Activated CD4-positive, alpha-beta T cell treated with anti-CD3 and anti-CD28 coated beads, Interleukin-2, amount 10 ng/mL, durations not matched to agents 24 days and 14 days (primary cell): ENCODE results near the gene UNC13A. TPM values are rescaled to one million over a fixed set of nuclear protein-coding genes. Genes with fewer than 3 reads are reported as not detected.
"Not testable (repeated sequence)": the region's sequence is repeated elsewhere in the genome, so short reads cannot be mapped to it uniquely, and the experiment has no call there.

Experiments used
- DNase-seq: peaks from one replicate; pipeline ENCODE4 v3.0.0; 2022
- H3K27ac Mint-ChIP-seq: one replicate; pipeline ENCODE4 v1.8.0; 2022; ENCODE audit warnings: mild to moderate bottlenecking, mixed read lengths
- H3K27me3 Mint-ChIP-seq: one replicate; pipeline ENCODE4 v1.8.0; 2022; ENCODE audit warnings: mixed read lengths
- H3K36me3 Mint-ChIP-seq: one replicate; pipeline ENCODE4 v1.8.0; 2022; ENCODE audit warnings: low read depth, mild to moderate bottlenecking, mixed read lengths
- H3K4me1 Mint-ChIP-seq: one replicate; pipeline ENCODE4 v1.8.0; 2021; ENCODE audit warnings: mixed read lengths
- H3K4me3 Mint-ChIP-seq: one replicate; pipeline ENCODE4 v1.8.0; 2022; ENCODE audit warnings: mild to moderate bottlenecking, moderate library complexity, mixed read lengths
- H3K9me3 Mint-ChIP-seq: one replicate; pipeline ENCODE4 v1.8.0; 2021; ENCODE audit warnings: mixed read lengths
- intact Hi-C: fragments of 100-400 bp; cut with micrococcal nuclease; formaldehyde crosslinking; loops from one replicate; pipeline ENCODE4 v1.15.1; 2023
- total RNA-seq: library from RNA; stranded (reverse); gene quantifications from 2 replicates; pipeline ENCODE4 v1.2.3, GENCODE V29; 2022

Gene UNC13A
- total RNA-seq, 1 donor from 2014 or later = 0.02 TPM

DNA sequence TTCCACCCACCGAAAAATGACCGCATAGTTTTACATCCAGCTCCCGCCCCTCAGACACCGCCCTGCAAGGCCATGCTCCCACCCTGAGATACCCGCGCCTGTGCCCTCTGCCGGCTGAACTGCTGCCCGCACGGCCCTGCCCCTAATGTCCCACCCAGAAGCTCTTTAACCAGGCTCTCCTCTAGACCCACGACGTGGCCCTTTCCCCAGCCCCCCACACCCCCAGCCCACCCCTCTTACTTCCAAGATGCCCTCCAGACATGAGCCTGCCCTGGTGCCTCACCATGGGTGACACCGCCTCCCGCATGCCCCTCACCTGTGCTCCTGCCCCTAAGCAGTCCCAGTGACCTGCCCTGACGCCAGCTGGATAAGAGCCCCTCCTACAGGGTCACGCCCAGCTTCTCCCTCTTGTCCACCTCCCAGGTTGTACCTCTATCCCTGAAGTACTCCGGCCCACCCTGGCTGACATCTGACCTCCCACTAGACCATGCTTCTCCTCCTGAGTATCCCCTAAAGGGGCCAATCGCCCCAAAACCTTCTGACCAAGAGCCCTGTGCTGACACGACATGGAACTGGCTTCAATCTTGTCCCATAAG lies 81.5 kb downstream of the UNC13A start:
- H3K9me3 Mint-ChIP-seq = peaks cover 5% of the 10 kb centered on the region
- intact Hi-C loops = no loop called here
- no peak for DNase-seq
- H3K36me3 Mint-ChIP-seq = peaks cover 2% of the 10 kb centered on the region
- H3K27ac Mint-ChIP-seq = peak overlapping the region; percentile 73
- H3K4me3 Mint-ChIP-seq = peak overlapping the region; percentile 76
- peaks cover 27% of the 10 kb centered on the region for H3K27me3 Mint-ChIP-seq
- peaks cover 7% of the 10 kb centered on the region for H3K4me1 Mint-ChIP-seq

DNA sequence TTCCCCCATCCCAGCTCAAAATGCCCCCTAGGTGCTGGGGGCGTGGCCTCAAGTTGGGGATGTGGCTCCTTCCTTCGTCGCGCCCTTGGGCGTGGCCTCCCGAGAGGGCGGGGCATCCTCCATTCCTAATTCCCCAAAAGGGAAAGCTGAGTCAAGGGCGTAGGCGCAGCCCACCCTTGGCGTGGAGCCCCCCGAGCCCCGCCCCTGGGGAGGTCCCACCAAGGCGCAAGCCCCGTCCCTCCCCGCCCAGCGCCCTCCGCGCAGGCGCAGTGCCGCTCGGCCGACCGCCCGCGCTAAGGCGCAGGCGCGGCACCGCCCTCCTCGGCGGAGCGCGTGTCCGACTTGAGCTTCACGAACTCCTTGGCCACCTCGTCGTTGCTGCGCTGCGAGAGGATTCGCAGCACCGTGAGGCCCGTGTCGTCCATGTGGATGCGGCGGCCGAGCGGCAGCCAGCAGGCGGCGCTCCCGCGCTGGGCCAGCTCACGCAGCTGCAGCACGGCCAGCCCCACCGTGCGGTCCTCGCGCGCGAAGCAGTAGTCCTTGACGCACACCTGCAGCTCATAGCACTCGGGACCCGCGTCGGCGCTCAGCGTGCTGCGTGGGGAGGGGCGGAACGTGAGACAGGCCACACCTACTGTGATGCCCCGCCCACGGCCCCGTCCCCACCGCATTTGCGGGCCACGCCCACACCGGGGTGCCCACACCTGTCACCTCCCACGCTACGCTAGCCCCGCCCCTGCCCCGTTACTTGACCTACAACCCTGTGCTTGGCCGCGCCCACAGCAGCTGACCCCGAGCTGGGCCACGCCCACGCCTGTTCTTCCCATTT lies 82.2 kb downstream of the UNC13A start:
- Mint-ChIP-seq H3K4me3 (peak overlapping the region; percentile 76), H3K27me3 (peaks cover 34% of the 10 kb centered on the region), H3K27ac (peak overlapping the region; percentile 73), H3K4me1 (peaks cover 7% of the 10 kb centered on the region), H3K9me3 (peaks cover 5% of the 10 kb centered on the region), H3K36me3 (peaks cover 2% of the 10 kb centered on the region)
- DNase-seq = peak; percentile 93
- intact Hi-C loops = no loop called here

DNA sequence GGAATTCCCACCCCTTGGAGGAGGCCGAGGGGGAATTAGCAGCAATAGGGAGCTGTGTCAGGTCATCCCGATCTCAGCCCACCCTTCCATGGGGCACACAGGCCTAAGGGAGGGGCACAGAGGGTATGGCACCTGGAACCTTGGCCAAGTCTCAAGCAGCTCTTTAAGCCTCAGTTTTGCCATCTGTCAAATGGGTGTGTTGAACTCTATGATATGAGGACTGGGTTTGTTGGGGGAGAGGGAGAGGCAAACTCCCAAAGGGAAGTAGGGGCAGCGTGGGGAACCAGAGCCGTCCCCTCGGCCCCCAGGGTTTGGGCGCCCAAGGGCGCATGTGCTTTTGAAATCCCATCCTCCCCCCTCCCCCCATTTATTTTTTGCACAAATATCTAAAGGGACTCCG lies 83.0 kb downstream of the UNC13A start:
- Mint-ChIP-seq H3K27me3 (peaks cover 35% of the 10 kb centered on the region), H3K27ac (no peak overlapping the region), H3K9me3 (peaks cover 5% of the 10 kb centered on the region), H3K4me1 (peaks cover 7% of the 10 kb centered on the region), H3K36me3 (peaks cover 2% of the 10 kb centered on the region), H3K4me3 (peak overlapping the region; percentile 11)
- intact Hi-C loops = no loop called here
- no peak for DNase-seq

DNA sequence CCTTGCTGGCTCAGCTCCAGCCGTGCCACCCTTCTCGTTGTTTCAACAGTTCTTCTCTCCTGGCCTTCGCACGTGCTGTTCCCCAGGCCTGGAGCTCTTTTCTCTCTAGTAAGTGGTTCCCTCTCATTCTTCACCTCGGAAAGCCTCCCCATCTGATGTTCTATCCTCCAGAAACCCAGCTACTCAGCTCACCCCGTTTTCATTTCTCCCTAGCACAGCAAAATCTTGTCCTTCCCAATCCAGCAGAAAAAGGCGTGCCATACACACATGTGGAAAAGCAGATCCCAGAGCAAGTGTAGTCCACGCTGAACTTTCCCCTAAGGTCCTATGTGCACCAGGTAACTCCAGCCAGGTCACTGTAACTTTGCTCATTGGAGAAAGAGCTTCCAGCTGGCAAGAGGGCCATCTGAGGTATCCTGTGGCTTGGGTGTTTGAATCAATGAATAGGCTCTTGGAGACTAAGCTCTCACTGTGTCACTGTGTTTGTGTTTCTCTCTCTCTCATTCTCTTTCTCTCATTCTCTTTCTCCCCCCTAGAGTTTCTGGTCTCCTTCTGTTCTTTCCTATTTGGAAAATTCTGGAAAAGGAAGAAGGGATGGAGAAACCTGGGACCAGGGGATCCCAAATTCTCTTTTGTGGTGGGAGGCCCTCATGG lies 83.7 kb downstream of the UNC13A start:
- Mint-ChIP-seq H3K9me3 (peaks cover 4% of the 10 kb centered on the region), H3K4me3 (no peak overlapping the region), H3K36me3 (peaks cover 2% of the 10 kb centered on the region), H3K27me3 (peaks cover 35% of the 10 kb centered on the region), H3K4me1 (peaks cover 7% of the 10 kb centered on the region), H3K27ac (no peak overlapping the region)
- intact Hi-C loops = no loop called here
- DNase-seq = no peak

DNA sequence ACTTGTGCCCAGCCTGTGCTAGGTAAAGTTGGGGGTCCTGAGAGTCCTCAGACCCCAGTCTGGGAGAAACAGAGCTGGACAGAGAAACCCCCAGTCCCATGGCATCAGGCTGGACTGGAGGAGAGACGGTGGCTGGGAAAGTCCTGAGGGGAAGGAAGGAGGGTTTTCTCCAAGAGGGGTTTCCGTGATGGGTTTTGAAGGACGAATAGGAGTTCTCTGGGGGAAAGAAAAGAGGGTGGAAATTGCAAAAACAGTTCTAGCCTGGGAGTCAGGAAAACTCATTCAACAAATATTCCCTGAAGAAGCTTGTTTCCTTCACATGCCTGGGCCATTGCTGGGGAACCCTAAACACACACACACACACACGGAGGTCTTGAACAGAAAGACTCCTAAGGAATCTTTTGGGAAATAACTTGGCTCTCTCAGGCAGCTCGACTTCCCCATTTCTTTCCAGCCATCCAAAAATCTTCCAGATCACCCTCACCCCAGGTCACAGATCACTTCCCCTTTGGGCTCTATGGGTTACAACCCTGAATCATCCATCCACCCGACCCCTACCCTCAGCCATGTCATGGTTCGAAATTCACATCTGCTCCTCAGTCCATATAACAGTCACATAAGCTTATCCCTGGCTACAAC lies 85.2 kb downstream of the UNC13A start:
- H3K9me3 Mint-ChIP-seq = no peaks in the 10 kb centered on the region
- H3K27me3 Mint-ChIP-seq = peaks cover 35% of the 10 kb centered on the region
- H3K36me3 Mint-ChIP-seq = peaks cover 2% of the 10 kb centered on the region
- H3K27ac Mint-ChIP-seq = no peak overlapping the region
- H3K4me3 Mint-ChIP-seq = no peak overlapping the region
- intact Hi-C loops = no loop called here
- H3K4me1 Mint-ChIP-seq = peaks cover 7% of the 10 kb centered on the region
- DNase-seq = no peak

DNA sequence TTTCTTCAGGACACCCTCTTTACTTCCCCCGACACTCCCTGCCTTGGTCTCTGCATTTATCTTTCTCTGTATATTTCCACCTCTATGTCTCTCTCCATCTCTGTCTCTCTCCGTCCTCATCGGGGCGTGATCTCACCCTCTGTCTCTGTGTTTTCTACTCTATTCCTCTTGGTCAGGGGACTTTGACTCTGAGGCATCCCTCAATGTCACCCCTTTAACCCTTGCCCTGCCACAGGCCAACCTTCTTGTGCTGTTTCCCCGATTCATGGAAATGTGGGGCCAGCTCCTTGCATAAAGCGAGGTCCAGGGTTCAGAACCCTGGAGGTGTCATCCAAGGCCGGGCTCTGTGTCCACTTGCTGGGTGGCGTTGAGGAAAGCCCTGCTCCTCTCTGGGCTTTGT lies 85.9 kb downstream of the UNC13A start:
- peaks cover 7% of the 10 kb centered on the region for H3K4me1 Mint-ChIP-seq
- H3K27ac Mint-ChIP-seq = no peak overlapping the region
- no peaks in the 10 kb centered on the region for H3K9me3 Mint-ChIP-seq
- intact Hi-C loops = no loop called here
- no peak overlapping the region for H3K4me3 Mint-ChIP-seq
- peaks cover 2% of the 10 kb centered on the region for H3K36me3 Mint-ChIP-seq
- H3K27me3 Mint-ChIP-seq = peaks cover 35% of the 10 kb centered on the region
- DNase-seq = no peak

DNA sequence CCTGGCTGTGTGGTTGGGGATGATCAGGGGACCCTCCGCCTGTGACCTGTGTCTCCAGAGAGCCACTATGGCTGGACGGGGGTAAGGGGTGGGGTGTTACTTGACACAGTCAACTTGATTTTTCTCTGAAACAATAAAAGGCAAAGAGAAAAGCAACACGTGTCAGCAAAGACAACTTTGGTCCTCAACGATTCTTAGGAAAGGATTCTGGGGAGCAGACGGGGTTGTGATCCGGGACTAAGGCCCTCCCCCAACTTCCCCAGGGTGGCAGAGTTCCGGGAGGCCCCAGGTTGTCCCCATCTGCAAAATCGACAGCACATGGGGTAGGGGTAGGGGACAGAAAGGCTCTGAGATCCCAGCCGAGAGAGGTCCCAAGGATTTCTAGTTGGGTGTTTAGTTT lies 86.5 kb downstream of the UNC13A start:
- H3K4me3 Mint-ChIP-seq = no peak overlapping the region
- H3K27me3 Mint-ChIP-seq = peaks cover 32% of the 10 kb centered on the region
- H3K9me3 Mint-ChIP-seq = no peaks in the 10 kb centered on the region
- DNase-seq = no peak
- no peak overlapping the region for H3K27ac Mint-ChIP-seq
- H3K36me3 Mint-ChIP-seq = no peaks in the 10 kb centered on the region
- intact Hi-C loops = no loop called here
- peaks cover 4% of the 10 kb centered on the region for H3K4me1 Mint-ChIP-seq

DNA sequence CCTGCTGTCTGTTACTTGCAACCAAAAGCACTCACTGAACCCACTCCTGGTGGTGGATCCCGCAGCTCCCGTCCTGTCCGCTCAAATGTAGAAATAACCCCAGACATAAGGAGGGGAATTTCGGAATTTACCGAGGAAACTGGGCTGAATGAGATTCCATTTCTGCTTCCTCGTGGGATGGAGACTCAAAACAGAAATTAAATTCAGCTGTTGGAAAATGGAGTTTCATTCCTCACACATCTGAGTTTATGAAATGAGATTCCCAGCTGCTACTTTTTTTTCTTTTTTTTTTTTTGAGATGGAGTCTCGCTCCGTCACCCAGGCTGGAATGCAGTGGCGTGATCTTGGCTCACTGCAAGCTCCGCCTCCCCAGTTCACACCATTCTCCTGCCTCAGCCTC lies 88.4 kb downstream of the UNC13A start:
- H3K36me3 Mint-ChIP-seq = no peaks in the 10 kb centered on the region
- intact Hi-C loops = no loop called here

DNA sequence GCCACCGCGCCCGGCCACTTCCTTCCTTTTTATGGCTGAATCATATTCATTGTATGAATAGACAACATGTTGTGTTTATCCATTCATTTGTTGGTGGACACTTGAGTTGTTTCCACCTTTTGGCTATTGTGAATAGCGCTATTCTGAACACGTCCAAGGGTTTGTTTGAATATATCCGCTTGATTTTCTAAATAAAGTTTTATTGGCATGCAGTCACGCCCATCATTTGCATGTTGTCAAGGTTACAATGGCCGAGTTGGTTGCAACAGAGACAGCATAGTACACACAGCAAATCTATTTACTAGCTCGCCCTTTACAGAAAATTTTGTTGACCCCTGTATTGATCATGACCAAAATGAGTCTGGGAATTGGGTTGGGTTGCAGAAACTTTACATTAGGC lies 89.2 kb downstream of the UNC13A start:
- no peak for DNase-seq
- peaks cover 23% of the 10 kb centered on the region for H3K27me3 Mint-ChIP-seq
- H3K9me3 Mint-ChIP-seq = no peaks in the 10 kb centered on the region
- no peak overlapping the region for H3K4me3 Mint-ChIP-seq
- intact Hi-C loops = no loop called here
- no peaks in the 10 kb centered on the region for H3K4me1 Mint-ChIP-seq
- H3K27ac Mint-ChIP-seq = no peak overlapping the region
- H3K36me3 Mint-ChIP-seq = no peaks in the 10 kb centered on the region

More for the DNA sequence above, 88.4 kb downstream of the UNC13A start:
- no peak for DNase-seq
- no peaks in the 10 kb centered on the region for H3K4me1 Mint-ChIP-seq
- no peak overlapping the region for H3K4me3 Mint-ChIP-seq
- no peaks in the 10 kb centered on the region for H3K9me3 Mint-ChIP-seq
- no peak overlapping the region for H3K27ac Mint-ChIP-seq
- peaks cover 31% of the 10 kb centered on the region for H3K27me3 Mint-ChIP-seq

DNA sequence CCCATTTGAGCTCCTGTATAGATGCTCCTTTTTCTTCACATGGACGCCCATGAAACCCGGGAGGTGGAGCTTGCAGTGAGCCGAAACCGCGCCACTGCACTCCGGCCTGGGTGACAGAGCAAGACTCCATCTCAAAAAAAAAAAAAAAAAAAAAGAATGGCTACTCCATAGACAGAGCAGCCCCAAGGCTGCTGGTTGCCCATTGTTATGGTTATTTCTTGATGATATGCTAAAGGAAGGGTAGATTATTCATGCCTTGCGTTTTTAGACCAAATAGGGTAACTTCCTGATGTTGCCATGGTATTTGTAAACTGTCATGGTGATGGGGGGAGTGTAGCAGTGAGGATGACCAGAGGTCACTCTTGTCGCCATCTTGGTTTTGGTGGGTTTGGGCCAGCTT lies 90.1 kb downstream of the UNC13A start:
- H3K27ac Mint-ChIP-seq, H3K9me3 Mint-ChIP-seq, H3K4me3 Mint-ChIP-seq, H3K4me1 Mint-ChIP-seq, intact Hi-C loops, DNase-seq, H3K36me3 Mint-ChIP-seq: not testable (repeated sequence)
- H3K27me3 Mint-ChIP-seq = peaks cover 21% of the 10 kb centered on the region

DNA sequence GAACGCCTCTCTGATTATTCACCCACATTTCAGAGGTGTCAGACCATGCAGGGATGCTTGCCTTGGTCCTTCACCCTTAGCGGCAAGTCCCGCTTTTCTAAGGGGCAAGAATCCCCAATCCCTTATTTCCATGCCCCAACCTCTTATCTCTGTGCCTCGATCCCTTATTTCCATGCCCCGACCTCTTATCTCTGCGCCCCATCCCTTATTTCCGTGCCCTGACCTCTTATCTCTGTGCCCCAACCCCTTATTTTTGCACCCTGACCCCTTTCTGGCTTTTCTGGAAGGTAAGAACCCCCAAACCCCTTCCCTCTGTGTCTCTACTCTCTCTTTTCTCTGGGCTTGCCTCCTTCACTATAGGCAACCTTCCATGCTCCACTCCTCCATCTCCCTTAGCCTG lies 93.9 kb downstream of the UNC13A start:
- H3K36me3 Mint-ChIP-seq, intact Hi-C loops, H3K27ac Mint-ChIP-seq, H3K4me1 Mint-ChIP-seq, DNase-seq, H3K27me3 Mint-ChIP-seq, H3K4me3 Mint-ChIP-seq, H3K9me3 Mint-ChIP-seq: not testable (repeated sequence)

DNA sequence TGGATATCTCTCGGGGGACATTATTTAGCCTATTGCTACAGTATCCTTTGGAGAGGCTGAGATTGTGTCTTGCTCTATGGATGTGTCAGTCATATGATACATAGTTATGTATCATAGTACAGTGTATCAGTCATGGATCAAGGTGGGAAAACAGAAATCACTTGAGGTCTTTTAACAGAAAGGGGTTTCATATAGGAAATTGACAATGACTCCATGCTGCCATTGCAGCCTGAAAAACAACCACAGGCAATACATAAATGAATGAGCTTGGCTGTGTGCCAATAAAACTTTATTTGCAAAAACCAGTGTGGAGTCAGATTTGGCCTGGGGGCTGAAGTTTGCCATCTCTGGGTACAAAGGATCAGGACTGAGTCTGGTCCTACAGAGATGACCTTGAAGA lies 97.3 kb downstream of the UNC13A start:
- intact Hi-C loops = no loop called here
- no peak overlapping the region for H3K27ac Mint-ChIP-seq
- no peak for DNase-seq
- no peaks in the 10 kb centered on the region for H3K9me3 Mint-ChIP-seq
- H3K27me3 Mint-ChIP-seq = peaks cover 6% of the 10 kb centered on the region
- no peaks in the 10 kb centered on the region for H3K36me3 Mint-ChIP-seq
- no peak overlapping the region for H3K4me3 Mint-ChIP-seq
- H3K4me1 Mint-ChIP-seq = no peaks in the 10 kb centered on the region

DNA sequence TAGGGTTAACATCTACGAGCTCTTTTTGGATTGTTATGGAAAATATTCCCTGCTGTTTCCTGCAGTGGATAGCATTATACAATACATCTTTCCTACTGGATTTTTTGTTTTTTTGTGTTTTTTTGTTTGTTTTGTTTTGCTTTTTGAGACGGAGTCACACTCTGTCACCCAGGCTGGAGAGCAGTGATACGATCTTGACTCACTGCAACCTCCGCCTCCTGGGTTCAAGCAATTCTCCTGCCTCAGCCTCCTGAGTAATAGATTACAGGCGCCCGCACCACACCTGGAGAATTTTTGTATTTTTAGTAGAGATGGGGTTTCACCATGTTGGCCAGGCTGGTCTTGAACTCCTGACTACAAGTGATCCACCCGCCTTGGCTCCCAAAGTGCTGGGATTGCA lies 102.8 kb downstream of the UNC13A start:
- peaks cover 18% of the 10 kb centered on the region for H3K36me3 Mint-ChIP-seq
- H3K9me3 Mint-ChIP-seq, H3K4me1 Mint-ChIP-seq, H3K27ac Mint-ChIP-seq, DNase-seq, H3K4me3 Mint-ChIP-seq, H3K27me3 Mint-ChIP-seq, intact Hi-C loops: not testable (repeated sequence)

DNA sequence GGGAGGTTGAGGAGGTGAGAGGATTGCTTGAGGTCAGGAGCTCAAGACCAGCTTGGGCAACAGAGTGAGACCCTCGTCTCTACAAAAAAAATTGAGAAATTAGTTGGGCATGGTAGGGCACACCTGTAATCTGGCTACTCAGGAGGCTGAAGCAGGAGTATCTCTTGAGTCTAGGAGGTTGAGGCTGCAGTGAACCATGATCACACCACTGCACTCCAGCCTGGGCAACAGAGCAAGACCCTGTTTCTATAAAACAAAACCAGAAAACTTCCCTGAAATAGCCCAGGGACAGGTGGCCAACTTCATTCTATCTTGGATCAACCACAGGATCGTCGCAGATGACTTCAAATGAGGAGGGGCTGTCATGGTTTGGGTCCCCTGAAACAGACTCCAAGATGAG lies 104.0 kb downstream of the UNC13A start:
- intact Hi-C loops = no loop called here
- no peak for DNase-seq
- H3K4me1 Mint-ChIP-seq = peaks cover 3% of the 10 kb centered on the region
- no peaks in the 10 kb centered on the region for H3K27me3 Mint-ChIP-seq
- H3K9me3 Mint-ChIP-seq = no peaks in the 10 kb centered on the region
- no peak overlapping the region for H3K27ac Mint-ChIP-seq
- H3K36me3 Mint-ChIP-seq = peaks cover 31% of the 10 kb centered on the region
- H3K4me3 Mint-ChIP-seq = no peak overlapping the region
